ENCODE results near the gene URGCP. TPM values are rescaled to one million over a fixed set of nuclear protein-coding genes. Genes with fewer than 3 reads are reported as not detected.

URGCP gene
- total and polyA plus RNA-seq, 12 donors: 14.1 to 46.3 (median 38.6) TPM

DNA sequence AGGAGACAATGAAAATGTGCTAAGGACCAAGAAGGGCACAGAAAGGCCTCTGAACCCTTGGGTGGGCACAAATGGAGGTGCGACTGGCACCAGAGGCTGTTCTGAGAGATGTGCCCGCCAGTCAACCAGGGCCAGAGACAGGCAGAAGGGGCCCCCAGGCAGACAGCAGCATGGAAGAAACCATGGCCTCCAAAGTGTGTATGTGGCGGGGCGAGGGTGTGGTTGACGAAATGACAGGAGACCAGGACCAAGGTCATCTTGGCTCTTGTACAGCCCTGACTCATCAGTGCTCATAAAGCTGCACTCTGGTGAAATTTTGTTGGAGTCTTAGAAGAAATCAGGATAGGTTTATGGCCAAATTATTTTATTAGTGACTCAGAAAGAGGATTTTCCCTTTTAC is 33.1 kb downstream of the URGCP start:
- 78 to 87% methylated on average over 5 of the region's 5 CpGs for WGBS, 2 donors
- DNase-seq (peak in 1 of 2 donors; percentile 39), ATAC-seq (peak in 1 of 8 donors; percentile 30)
- peak overlapping the region in 7 of 10 donors; percentile 55 to 79 (median 63) for H3K27ac ChIP-seq
- H3K4me1 ChIP-seq: peaks cover 13 to 57% (median 38%) of the 10 kb centered on the region in 9 donors
- no peaks in the 10 kb centered on the region for H3K27me3 ChIP-seq
- TF ChIP-seq, protein P1, sequence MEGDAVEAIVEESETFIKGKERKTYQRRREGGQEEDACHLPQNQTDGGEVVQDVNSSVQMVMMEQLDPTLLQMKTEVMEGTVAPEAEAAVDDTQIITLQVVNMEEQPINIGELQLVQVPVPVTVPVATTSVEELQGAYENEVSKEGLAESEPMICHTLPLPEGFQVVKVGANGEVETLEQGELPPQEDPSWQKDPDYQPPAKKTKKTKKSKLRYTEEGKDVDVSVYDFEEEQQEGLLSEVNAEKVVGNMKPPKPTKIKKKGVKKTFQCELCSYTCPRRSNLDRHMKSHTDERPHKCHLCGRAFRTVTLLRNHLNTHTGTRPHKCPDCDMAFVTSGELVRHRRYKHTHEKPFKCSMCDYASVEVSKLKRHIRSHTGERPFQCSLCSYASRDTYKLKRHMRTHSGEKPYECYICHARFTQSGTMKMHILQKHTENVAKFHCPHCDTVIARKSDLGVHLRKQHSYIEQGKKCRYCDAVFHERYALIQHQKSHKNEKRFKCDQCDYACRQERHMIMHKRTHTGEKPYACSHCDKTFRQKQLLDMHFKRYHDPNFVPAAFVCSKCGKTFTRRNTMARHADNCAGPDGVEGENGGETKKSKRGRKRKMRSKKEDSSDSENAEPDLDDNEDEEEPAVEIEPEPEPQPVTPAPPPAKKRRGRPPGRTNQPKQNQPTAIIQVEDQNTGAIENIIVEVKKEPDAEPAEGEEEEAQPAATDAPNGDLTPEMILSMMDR (IDR thresholded peaks at IDR 0.05): no peak
- peaks cover 0 to 45% (median 20%) of the 10 kb centered on the region in 9 donors for H3K36me3 ChIP-seq
- intact Hi-C loops (cut with DNase I): no loop called here
- no peaks in the 10 kb centered on the region for H3K9me3 ChIP-seq
- no peak overlapping the region for H3K4me3 ChIP-seq

DNA sequence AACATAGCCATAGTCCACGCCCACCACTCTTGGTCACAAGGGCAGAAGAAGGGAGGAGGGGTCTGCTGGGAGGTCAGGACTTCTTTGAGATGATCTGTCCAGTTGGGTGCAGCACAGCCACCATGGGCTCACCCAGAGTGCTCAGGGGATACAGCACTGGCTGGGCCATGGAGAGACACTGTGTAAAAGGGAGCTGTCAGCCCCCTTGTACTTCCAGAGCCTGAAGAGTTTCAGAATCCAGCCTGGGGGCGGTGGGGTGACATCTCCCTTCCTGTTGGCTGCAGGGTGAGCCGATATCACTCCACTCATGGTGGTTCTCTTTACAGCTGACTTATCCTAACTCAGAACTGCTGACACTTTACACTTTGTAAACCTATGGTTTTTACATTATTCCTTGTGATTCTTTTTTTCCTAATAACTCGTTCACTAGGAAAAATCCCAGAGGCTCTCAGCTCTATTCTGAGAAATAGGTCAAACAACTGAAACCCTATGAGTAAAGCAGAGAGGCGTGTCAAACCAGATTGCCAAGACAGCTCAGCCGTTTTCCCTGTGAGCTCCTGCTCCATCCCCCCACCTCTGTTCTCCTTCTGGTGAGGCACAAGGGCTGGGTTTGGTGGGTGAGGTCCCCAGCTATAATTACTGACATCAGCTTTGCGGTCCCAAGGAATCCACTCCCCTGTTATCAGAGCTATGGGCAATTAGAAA is 33.8 kb downstream of the URGCP start:
- no peak for DNase-seq
- 35 to 42% methylated on average over 7 of the region's 7 CpGs for WGBS, 2 donors
- H3K4me3 ChIP-seq: no peak overlapping the region
- H3K27me3 ChIP-seq: no peaks in the 10 kb centered on the region
- peak overlapping the region in 8 of 10 donors; percentile 44 to 79 (median 61) for H3K27ac ChIP-seq
- peaks cover 0 to 39% (median 17%) of the 10 kb centered on the region in 9 donors for H3K36me3 ChIP-seq
- peak in 4 of 8 donors; percentile 8 to 32 (median 19) for ATAC-seq
- H3K4me1 ChIP-seq: peaks cover 10 to 61% (median 34%) of the 10 kb centered on the region in 9 donors
- no peaks in the 10 kb centered on the region for H3K9me3 ChIP-seq
- intact Hi-C loops (cut with DNase I): loop anchor here in 1 of 10 donors (1.0 kb wide), 1 partner anchor 29 kb away; no protein-coding TSS in a partner anchor
- TF ChIP-seq, protein P1 (IDR thresholded peaks at IDR 0.05): no peak

GRCh38 chr7:43871064-43871463 is 35.3 kb downstream of the URGCP start:
- TF ChIP-seq, protein P1 (IDR thresholded peaks at IDR 0.05): no peak
- ATAC-seq: no peak
- peaks cover 0 to 39% (median 21%) of the 10 kb centered on the region in 9 donors for H3K36me3 ChIP-seq
- no peak overlapping the region for H3K27ac ChIP-seq
- H3K4me1 ChIP-seq: peaks cover 8 to 52% (median 28%) of the 10 kb centered on the region in 9 donors
- WGBS, 2 donors: 87 to 90% methylated on average over 3 of the region's 3 CpGs
- no peaks in the 10 kb centered on the region for H3K9me3 ChIP-seq
- intact Hi-C loops (cut with DNase I): loop anchor here in 1 of 10 donors (2.0 kb wide), 1 partner anchor 56 kb away; the partner anchor contains the start of gene UBE2D4
- H3K4me3 ChIP-seq: no peak overlapping the region
- DNase-seq: no peak
- H3K27me3 ChIP-seq: no peaks in the 10 kb centered on the region

- intact Hi-C loops (cut with DNase I): loop anchor here in 1 of 10 donors (2.0 kb wide), 1 partner anchor 56 kb away; the partner anchor contains the start of gene UBE2D4
- no peak for DNase-seq
- no peaks in the 10 kb centered on the region for H3K27me3 ChIP-seq
- H3K36me3 ChIP-seq: peaks cover 0 to 39% (median 18%) of the 10 kb centered on the region in 9 donors
- TF ChIP-seq, protein P1 (IDR thresholded peaks at IDR 0.05): no peak
- peaks cover 8 to 49% (median 28%) of the 10 kb centered on the region in 9 donors for H3K4me1 ChIP-seq
- peak overlapping the region in 3 of 10 donors; percentile 65 to 76 (median 68) for H3K4me3 ChIP-seq
- ATAC-seq: no peak
- H3K9me3 ChIP-seq: no peaks in the 10 kb centered on the region
- H3K27ac ChIP-seq: peak overlapping the region; percentile 67 to 90 (median 84)
- 79 to 84% methylated on average over 4 of the region's 4 CpGs for WGBS, 2 donors
Observed at GRCh38 chr7:43870316-43870715, 36.1 kb downstream of the URGCP start.

Measured in heart right ventricle (tissue), 16 donors.